ENCODE results near the gene RNF8.

DNA sequence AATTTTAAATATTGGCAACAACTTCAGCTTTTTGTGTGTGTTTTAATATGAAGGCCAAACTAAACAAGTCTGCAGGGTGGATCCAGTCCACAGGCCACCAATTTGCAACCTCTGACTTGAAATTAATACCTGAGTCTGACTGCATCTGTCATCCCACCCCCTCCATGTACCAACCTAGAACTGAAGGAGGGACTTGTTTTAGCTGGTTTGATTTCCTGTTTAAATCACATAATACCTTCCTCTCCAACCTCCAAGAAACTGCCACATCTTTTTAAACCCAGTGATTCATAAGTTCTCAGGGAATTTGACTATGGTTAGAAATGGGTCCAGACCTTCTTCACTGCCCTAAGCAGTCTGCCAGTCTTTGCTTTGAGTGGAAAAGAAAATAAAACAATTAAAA, 21.6 kb downstream of the RNF8 start:
- TF ChIP-seq, protein P1, sequence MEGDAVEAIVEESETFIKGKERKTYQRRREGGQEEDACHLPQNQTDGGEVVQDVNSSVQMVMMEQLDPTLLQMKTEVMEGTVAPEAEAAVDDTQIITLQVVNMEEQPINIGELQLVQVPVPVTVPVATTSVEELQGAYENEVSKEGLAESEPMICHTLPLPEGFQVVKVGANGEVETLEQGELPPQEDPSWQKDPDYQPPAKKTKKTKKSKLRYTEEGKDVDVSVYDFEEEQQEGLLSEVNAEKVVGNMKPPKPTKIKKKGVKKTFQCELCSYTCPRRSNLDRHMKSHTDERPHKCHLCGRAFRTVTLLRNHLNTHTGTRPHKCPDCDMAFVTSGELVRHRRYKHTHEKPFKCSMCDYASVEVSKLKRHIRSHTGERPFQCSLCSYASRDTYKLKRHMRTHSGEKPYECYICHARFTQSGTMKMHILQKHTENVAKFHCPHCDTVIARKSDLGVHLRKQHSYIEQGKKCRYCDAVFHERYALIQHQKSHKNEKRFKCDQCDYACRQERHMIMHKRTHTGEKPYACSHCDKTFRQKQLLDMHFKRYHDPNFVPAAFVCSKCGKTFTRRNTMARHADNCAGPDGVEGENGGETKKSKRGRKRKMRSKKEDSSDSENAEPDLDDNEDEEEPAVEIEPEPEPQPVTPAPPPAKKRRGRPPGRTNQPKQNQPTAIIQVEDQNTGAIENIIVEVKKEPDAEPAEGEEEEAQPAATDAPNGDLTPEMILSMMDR (IDR thresholded peaks at IDR 0.05; ENCODE audit: low read length): no peak
- TF ChIP-seq EZH2phosphoT487 (IDR thresholded peaks at IDR 0.05; ENCODE audit: low read length): no peak
